Activated naive CD4-positive, alpha-beta T cell treated with Interleukin-2 at 50 U/mL for 16 hours (primary cell): ENCODE data around the gene RANBP9.

ENCODE experiments used
- DNase-seq: peaks from one replicate; pipeline ENCODE4 v3.0.0-alpha.2; 2020

Gene RANBP9

GRCh38 chr6:13643125-13643524 lies 68.5 kb downstream of the RANBP9 start:
- no peak for DNase-seq

- DNase-seq: no peak
Measured at GRCh38 chr6:13641315-13641714, 70.3 kb downstream of the RANBP9 start.

GRCh38 chr6:13638626-13639025 lies 73.0 kb downstream of the RANBP9 start:
- DNase-seq: no peak

- no peak for DNase-seq
Measured at GRCh38 chr6:13638014-13638413, 73.6 kb downstream of the RANBP9 start.

GRCh38 chr6:13635948-13636658 lies 75.5 kb downstream of the RANBP9 start:
- DNase-seq: no peak

- DNase-seq: no peak
Measured at GRCh38 chr6:13633343-13633742, 78.3 kb downstream of the RANBP9 start.

- no peak for DNase-seq
Measured at GRCh38 chr6:13630499-13630898, 81.1 kb downstream of the RANBP9 start.

GRCh38 chr6:13629459-13630116 lies 82.0 kb downstream of the RANBP9 start:
- no peak for DNase-seq

- peak; percentile 10 for DNase-seq
Measured at GRCh38 chr6:13624871-13625288, 86.8 kb downstream of the RANBP9 start.

GRCh38 chr6:13617066-13617465 lies 94.6 kb downstream of the RANBP9 start:
- DNase-seq: no peak

GRCh38 chr6:13615792-13616120 lies 95.9 kb downstream of the RANBP9 start:
- DNase-seq: peak; percentile 56

- DNase-seq: peak; percentile 98
Measured at GRCh38 chr6:13614926-13615791, 96.5 kb downstream of the RANBP9 start, which contains the start of gene NOL7. TSS of gene NOL7 (plus strand) at chr6:13615335. CDS start at chr6:13615359, 24 bp downstream.

GRCh38 chr6:13614126-13614925 lies 97.3 kb downstream of the RANBP9 start:
- no peak for DNase-seq

- DNase-seq: no peak
Measured at GRCh38 chr6:13613029-13613594, 98.5 kb downstream of the RANBP9 start.

GRCh38 chr6:13611715-13612114 lies 99.9 kb downstream of the RANBP9 start:
- DNase-seq: no peak

- no peak for DNase-seq
Measured at GRCh38 chr6:13605634-13606033, 106.0 kb downstream of the RANBP9 start.

- no peak for DNase-seq
Measured at GRCh38 chr6:13604546-13605416, 106.9 kb downstream of the RANBP9 start.

- no peak for DNase-seq
Measured at GRCh38 chr6:13604135-13604534, 107.5 kb downstream of the RANBP9 start.

GRCh38 chr6:13600036-13600435 lies 111.6 kb downstream of the RANBP9 start:
- no peak for DNase-seq

- no peak for DNase-seq
Measured at GRCh38 chr6:13597073-13597472, 114.6 kb downstream of the RANBP9 start.

GRCh38 chr6:13593720-13594119 lies 117.9 kb downstream of the RANBP9 start:
- DNase-seq: no peak
